ENCODE data around the gene COL6A1. TPM values are rescaled to one million over a fixed set of nuclear protein-coding genes. Genes with fewer than 3 reads are reported as not detected.

COL6A1 gene
- total RNA-seq, 5 donors from 2014 or later (not counting 1 experiment from before 2014, with no cell fraction given) = 4.2 to 25.3 (median 14.6) TPM

DNA sequence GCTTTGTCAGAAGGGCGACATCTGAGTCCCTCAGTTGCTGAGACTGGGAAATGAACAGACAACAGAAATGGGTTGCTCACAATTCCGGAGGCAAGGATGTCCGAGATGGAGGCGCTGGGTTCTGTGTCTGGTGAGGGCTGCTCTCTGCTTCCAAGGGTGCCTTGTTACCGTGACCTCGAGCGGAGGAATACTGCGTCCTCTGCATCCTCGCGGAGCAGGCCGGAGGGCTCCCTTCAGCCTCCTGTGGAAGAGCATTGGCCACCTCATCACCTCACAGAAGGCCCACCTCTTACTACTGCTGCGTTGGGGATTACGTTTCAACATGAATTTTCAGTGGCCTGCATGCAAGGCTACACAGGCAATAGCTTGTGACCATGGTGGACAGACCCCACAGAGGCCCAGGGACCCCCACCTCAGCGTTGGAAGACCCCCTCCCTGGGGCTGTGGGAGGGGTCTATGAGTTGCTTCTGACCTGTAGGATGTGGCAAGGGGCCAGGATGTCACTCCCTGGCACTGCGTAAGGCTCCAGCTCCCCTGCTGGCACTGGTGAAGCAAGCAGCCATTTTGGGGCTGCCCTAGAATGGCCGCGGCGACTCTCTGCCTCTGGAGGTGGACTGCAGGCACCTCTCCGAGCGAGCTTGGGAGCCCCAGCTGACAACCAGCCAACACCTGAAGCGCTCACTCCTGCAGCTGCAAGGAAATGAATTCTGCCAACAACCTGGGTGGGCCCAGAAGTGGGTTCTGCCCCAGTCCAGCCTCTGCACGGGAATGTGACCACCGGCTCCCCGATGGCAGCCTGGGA, 36.3 kb upstream of the COL6A1 start:
- H3K9me3 Mint-ChIP-seq = no peaks in the 10 kb centered on the region
- CTCF ChIA-PET = no interaction called here

DNA sequence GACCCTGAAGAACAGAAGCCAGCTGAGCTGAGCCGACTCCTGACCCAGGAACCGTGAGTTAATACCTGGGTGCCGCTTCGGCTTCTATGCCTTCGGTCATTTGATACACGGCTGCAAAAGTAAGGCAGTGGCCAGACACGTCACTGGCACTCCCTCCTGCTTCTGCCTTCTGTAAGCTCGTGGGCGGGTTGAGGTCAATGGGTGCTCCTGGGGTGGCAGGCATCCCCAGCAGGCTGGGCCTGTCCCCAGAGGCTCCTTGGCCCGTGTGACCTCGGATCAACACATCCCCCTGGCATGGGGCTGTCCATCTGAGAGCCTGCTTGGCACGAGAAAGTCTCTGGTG, 35.7 kb upstream of the COL6A1 start:
- Mint-ChIP-seq H3K4me1 (no peaks in the 10 kb centered on the region), H3K27me3 (peaks cover under 1% of the 10 kb centered on the region in 2 donors), H3K9me3 (no peaks in the 10 kb centered on the region), H3K27ac (no peak overlapping the region), H3K36me3 (no peaks in the 10 kb centered on the region), H3K4me3 (no peak overlapping the region)
- 82% methylated on average over 12 of the region's 12 CpGs for WGBS (ENCODE audit: insufficient coverage)
- CTCF ChIA-PET = no interaction called here
- no peaks in the 10 kb centered on the region for H3K36me3 ChIP-seq (ENCODE audit: control insufficient read depth in 2 of 2, extremely low read depth in 1 of 2, insufficient read depth in 1 of 2, low read length in 1 of 2)
- H3K27me3 ChIP-seq (replicated peaks in 1 of 2; ENCODE audit: control insufficient read depth in 2 of 2, extremely low read depth in 1 of 2, insufficient read depth in 2 of 2, low read length in 1 of 2) = peaks cover 0 to 36% of the 10 kb centered on the region in 2 experiments
- no peak overlapping the region for H3K27ac ChIP-seq (ENCODE audit: low read length)
- no peak overlapping the region for H3K4me3 ChIP-seq (ENCODE audit: control insufficient read depth in 1 of 2, extremely low read depth in 1 of 2, low read length in 1 of 2)
- ATAC-seq (replicated peaks in 1 of 4) (no peak), DNase-seq (no peak)
- H3K9me3 ChIP-seq = no peaks in the 10 kb centered on the region
- H3K4me1 ChIP-seq (ENCODE audit: control insufficient read depth in 1 of 2, extremely low read depth in 1 of 2, insufficient read depth in 2 of 2, low read length in 2 of 2) = no peaks in the 10 kb centered on the region
- POLR2A ChIA-PET = no interaction called here

More for the DNA sequence above, 36.3 kb upstream of the COL6A1 start:
- Histone ChIP-seq H3K9me3 (no peaks in the 10 kb centered on the region), H3K36me3 (ENCODE audit: control insufficient read depth in 2 of 2, extremely low read depth in 1 of 2, insufficient read depth in 1 of 2, low read length in 1 of 2) (no peaks in the 10 kb centered on the region), H3K27ac (ENCODE audit: low read length) (no peak overlapping the region), H3K4me3 (ENCODE audit: control insufficient read depth in 1 of 2, extremely low read depth in 1 of 2, low read length in 1 of 2) (no peak overlapping the region), H3K27me3 (replicated peaks in 1 of 2; ENCODE audit: control insufficient read depth in 2 of 2, extremely low read depth in 1 of 2, insufficient read depth in 2 of 2, low read length in 1 of 2) (peaks cover 0 to 34% of the 10 kb centered on the region in 2 experiments), H3K4me1 (ENCODE audit: control insufficient read depth in 1 of 2, extremely low read depth in 1 of 2, insufficient read depth in 2 of 2, low read length in 2 of 2) (no peaks in the 10 kb centered on the region)
- Mint-ChIP-seq H3K27ac (no peak overlapping the region), H3K27me3 (no peaks in the 10 kb centered on the region), H3K4me3 (no peak overlapping the region), H3K36me3 (no peaks in the 10 kb centered on the region), H3K4me1 (no peaks in the 10 kb centered on the region)
- DNase-seq (no peak), ATAC-seq (replicated peaks in 1 of 4) (no peak)
- 90% methylated on average over 18 of the region's 24 CpGs for WGBS (ENCODE audit: insufficient coverage)
- POLR2A ChIA-PET = no interaction called here

DNA sequence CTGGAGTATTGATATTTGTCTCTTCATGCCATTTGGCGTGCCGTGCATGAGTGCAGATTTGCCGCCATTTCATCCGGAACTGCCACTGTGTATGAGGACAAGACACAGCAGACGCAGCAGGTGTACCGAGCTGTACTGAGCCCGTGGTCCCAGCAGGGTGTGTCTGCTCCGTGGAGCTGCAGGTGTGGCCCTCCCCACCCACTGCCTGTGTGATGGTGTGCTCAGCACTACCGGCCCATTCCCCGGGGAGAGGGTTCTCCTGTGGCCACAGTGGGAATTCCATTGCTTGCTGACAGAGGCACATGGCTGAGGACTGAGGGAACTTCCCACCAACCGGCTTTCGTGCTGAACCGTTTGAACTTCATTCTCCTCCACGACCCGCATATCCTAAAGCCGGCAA, 34.3 kb upstream of the COL6A1 start:
- WGBS (ENCODE audit: insufficient coverage) = 82% methylated on average over 14 of the region's 16 CpGs
- CTCF ChIA-PET = no interaction called here
- Mint-ChIP-seq H3K4me1 (no peaks in the 10 kb centered on the region), H3K27me3 (peaks cover 4 to 9% of the 10 kb centered on the region in 2 donors), H3K9me3 (no peaks in the 10 kb centered on the region), H3K36me3 (no peaks in the 10 kb centered on the region), H3K4me3 (no peak overlapping the region), H3K27ac (no peak overlapping the region)
- no peak for ATAC-seq (replicated peaks in 1 of 4)
- H3K27me3 ChIP-seq (replicated peaks in 1 of 2; ENCODE audit: control insufficient read depth in 2 of 2, extremely low read depth in 1 of 2, insufficient read depth in 2 of 2, low read length in 1 of 2) = peaks cover 0 to 39% of the 10 kb centered on the region in 2 experiments
- H3K9me3 ChIP-seq = no peaks in the 10 kb centered on the region
- no peaks in the 10 kb centered on the region for H3K4me1 ChIP-seq (ENCODE audit: control insufficient read depth in 1 of 2, extremely low read depth in 1 of 2, insufficient read depth in 2 of 2, low read length in 2 of 2)
- DNase-seq = no peak
- H3K4me3 ChIP-seq (ENCODE audit: control insufficient read depth in 1 of 2, extremely low read depth in 1 of 2, low read length in 1 of 2) = no peak overlapping the region
- no peaks in the 10 kb centered on the region for H3K36me3 ChIP-seq (ENCODE audit: control insufficient read depth in 2 of 2, extremely low read depth in 1 of 2, insufficient read depth in 1 of 2, low read length in 1 of 2)
- POLR2A ChIA-PET = no interaction called here
- H3K27ac ChIP-seq (ENCODE audit: low read length) = no peak overlapping the region

DNA sequence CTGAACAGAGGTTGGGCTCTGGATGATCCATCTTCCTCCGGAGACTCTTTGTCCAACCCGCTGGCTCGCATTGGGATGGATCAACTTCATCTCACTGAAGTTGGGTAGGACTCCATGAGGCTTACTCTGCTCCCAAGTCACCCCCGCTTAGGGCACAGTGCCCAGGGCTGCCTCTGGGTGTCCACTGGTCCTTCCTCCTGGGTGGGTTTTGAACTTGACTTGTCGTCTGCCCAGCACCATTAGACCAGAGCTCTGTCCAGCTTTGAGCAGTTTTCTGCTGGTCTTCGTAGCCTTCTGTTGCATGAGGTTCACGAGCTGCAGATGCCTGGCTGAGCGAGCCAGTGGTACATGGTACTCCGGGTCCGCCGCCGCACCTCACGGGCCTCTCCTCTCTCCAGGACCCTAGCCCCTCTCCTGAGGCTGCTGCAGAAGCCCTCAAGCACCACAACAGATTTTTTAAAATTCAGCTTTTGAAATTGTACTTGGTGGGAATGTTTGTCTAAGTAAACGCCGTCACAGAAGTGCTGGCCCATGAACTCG, 33.8 kb upstream of the COL6A1 start:
- WGBS (ENCODE audit: insufficient coverage) = 91% methylated on average over 9 of the region's 16 CpGs
- Histone ChIP-seq H3K4me1 (ENCODE audit: control insufficient read depth in 1 of 2, extremely low read depth in 1 of 2, insufficient read depth in 2 of 2, low read length in 2 of 2) (no peaks in the 10 kb centered on the region), H3K9me3 (no peaks in the 10 kb centered on the region), H3K27ac (ENCODE audit: low read length) (no peak overlapping the region), H3K4me3 (ENCODE audit: control insufficient read depth in 1 of 2, extremely low read depth in 1 of 2, low read length in 1 of 2) (no peak overlapping the region), H3K27me3 (replicated peaks in 1 of 2; ENCODE audit: control insufficient read depth in 2 of 2, extremely low read depth in 1 of 2, insufficient read depth in 2 of 2, low read length in 1 of 2) (peaks cover 0 to 38% of the 10 kb centered on the region in 2 experiments), H3K36me3 (ENCODE audit: control insufficient read depth in 2 of 2, extremely low read depth in 1 of 2, insufficient read depth in 1 of 2, low read length in 1 of 2) (no peaks in the 10 kb centered on the region)
- H3K9me3 Mint-ChIP-seq = no peaks in the 10 kb centered on the region
- DNase-seq (no peak), ATAC-seq (replicated peaks in 1 of 4) (no peak)
- ChIA-PET POLR2A (no interaction called here), CTCF (no interaction called here)
- peaks cover 4 to 13% of the 10 kb centered on the region in 2 donors for H3K27me3 Mint-ChIP-seq
- H3K4me3 Mint-ChIP-seq = no peak overlapping the region
- H3K36me3 Mint-ChIP-seq = no peaks in the 10 kb centered on the region
- H3K4me1 Mint-ChIP-seq = no peaks in the 10 kb centered on the region
- no peak overlapping the region for H3K27ac Mint-ChIP-seq

DNA sequence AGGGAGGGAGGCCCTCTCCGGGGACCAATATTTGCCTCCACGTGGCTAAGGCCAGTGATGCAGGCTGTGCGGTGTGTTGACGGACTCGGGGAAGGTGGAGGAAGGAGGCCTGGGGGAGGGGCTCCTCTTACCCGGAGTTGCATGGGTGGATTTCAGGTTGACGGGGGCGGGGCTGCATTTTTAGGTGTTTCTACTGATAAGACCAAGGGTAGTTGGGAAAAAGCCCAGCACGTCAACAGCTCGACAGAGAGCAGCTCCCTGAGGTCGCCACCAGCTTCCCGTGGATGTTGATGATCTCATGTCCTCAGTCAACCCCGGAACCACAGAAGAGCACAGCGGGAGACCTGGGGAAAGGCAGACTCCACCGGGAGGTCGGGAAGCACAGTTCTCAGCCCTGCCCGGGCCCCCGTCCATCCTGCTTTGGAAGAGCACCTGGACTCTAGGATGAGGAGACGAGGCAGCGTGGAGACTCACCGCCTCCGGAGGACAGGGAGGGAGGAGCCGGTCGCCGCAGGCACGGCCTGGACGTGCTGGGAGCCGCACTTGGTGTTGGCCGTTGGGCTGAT, 32.9 kb upstream of the COL6A1 start:
- no peaks in the 10 kb centered on the region for H3K36me3 Mint-ChIP-seq
- CTCF ChIA-PET = no interaction called here
- 80% methylated on average over 13 of the region's 29 CpGs for WGBS (ENCODE audit: insufficient coverage)

DNA sequence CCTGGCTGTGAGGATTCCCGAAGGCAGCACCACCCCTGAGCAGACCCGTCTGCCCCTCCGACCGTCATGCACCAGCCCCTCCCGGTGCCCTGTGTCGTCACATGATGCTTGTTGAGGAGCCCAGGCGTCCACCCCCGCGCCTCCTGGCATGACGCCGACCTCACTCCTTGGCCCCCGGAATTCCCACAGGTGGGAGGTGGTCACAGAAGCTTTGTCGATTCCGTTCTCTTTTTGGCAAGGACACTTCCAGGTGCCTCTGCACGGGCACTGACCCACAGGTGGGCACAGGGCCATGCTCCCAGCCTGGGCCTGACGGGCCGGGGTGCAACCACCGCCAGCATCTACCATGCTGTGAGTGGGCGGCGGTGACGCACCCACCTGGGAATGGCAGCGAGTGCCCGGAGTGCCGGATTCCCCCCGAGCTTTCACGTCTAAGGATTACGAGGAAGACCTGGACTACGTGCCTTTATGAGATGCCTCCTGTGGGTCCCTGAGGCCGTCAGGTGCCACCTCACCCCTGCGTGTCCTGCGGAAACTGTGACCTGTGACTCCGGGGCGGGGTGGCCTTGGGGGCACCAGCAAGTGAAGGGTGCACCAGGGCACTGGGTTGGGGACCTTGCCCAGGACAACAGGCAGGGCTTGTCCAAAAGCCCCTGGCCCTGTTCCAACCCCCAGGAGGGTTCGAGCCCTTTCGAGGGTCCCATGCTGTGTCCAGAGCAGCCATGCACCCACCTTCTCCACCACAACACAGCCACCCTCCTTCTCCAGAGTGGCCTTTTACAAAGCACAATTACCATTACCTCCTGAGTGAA, 31.4 kb upstream of the COL6A1 start:
- WGBS (ENCODE audit: insufficient coverage) = 87% methylated on average over 35 of the region's 35 CpGs
- no peak overlapping the region for H3K27ac ChIP-seq (ENCODE audit: low read length)
- DNase-seq (no peak), ATAC-seq (replicated peaks in 1 of 4) (no peak)
- ChIA-PET POLR2A (no interaction called here), CTCF (no interaction called here)
- Mint-ChIP-seq H3K9me3 (no peaks in the 10 kb centered on the region), H3K36me3 (no peaks in the 10 kb centered on the region), H3K27me3 (peaks cover 4 to 20% of the 10 kb centered on the region in 2 donors), H3K4me3 (no peak overlapping the region), H3K4me1 (no peaks in the 10 kb centered on the region), H3K27ac (no peak overlapping the region)
- H3K4me3 ChIP-seq (ENCODE audit: control insufficient read depth in 1 of 2, extremely low read depth in 1 of 2, low read length in 1 of 2) = no peak overlapping the region
- H3K27me3 ChIP-seq (replicated peaks in 1 of 2; ENCODE audit: control insufficient read depth in 2 of 2, extremely low read depth in 1 of 2, insufficient read depth in 2 of 2, low read length in 1 of 2) = peaks cover 0 to 33% of the 10 kb centered on the region in 2 experiments
- H3K36me3 ChIP-seq (ENCODE audit: control insufficient read depth in 2 of 2, extremely low read depth in 1 of 2, insufficient read depth in 1 of 2, low read length in 1 of 2) = no peaks in the 10 kb centered on the region
- no peaks in the 10 kb centered on the region for H3K9me3 ChIP-seq
- no peaks in the 10 kb centered on the region for H3K4me1 ChIP-seq (ENCODE audit: control insufficient read depth in 1 of 2, extremely low read depth in 1 of 2, insufficient read depth in 2 of 2, low read length in 2 of 2)

More for the DNA sequence above, 32.9 kb upstream of the COL6A1 start:
- no peak for DNase-seq
- Histone ChIP-seq H3K27me3 (replicated peaks in 1 of 2; ENCODE audit: control insufficient read depth in 2 of 2, extremely low read depth in 1 of 2, insufficient read depth in 2 of 2, low read length in 1 of 2) (peaks cover 0 to 33% of the 10 kb centered on the region in 2 experiments), H3K9me3 (no peaks in the 10 kb centered on the region), H3K36me3 (ENCODE audit: control insufficient read depth in 2 of 2, extremely low read depth in 1 of 2, insufficient read depth in 1 of 2, low read length in 1 of 2) (no peaks in the 10 kb centered on the region), H3K4me1 (ENCODE audit: control insufficient read depth in 1 of 2, extremely low read depth in 1 of 2, insufficient read depth in 2 of 2, low read length in 2 of 2) (no peaks in the 10 kb centered on the region), H3K27ac (ENCODE audit: low read length) (no peak overlapping the region), H3K4me3 (ENCODE audit: control insufficient read depth in 1 of 2, extremely low read depth in 1 of 2, low read length in 1 of 2) (no peak overlapping the region)
- ATAC-seq (replicated peaks in 1 of 4) = no peak
- H3K4me3 Mint-ChIP-seq = no peak overlapping the region
- no peaks in the 10 kb centered on the region for H3K4me1 Mint-ChIP-seq
- H3K27ac Mint-ChIP-seq = no peak overlapping the region
- POLR2A ChIA-PET = no interaction called here
- no peaks in the 10 kb centered on the region for H3K9me3 Mint-ChIP-seq
- H3K27me3 Mint-ChIP-seq = peaks cover 4 to 17% of the 10 kb centered on the region in 2 donors

All from T-cell (primary cell).